Sigmoid colon (tissue), 7 donors: ENCODE data around the gene UCN2. TPM values are rescaled to one million over a fixed set of nuclear protein-coding genes. Genes with fewer than 3 reads are reported as not detected.

Source experiments
- DNase-seq: peaks from one replicate; pipeline ENCODE4 v3.0.0-alpha.2; 2019
- H3K27ac ChIP-seq, 4 donors: fragments of 200-600 bp; sonication (generic); one replicate each; pipeline ENCODE4 v1.5.1; 2016 to 2019; ENCODE audit warnings: mild to moderate bottlenecking in 1 of 4
- H3K27me3 ChIP-seq, 3 donors: fragments of 200-600 bp; sonication (generic); one replicate each; pipeline ENCODE4 v1.5.1; 2019; ENCODE audit warnings: mild to moderate bottlenecking in 1 of 3
- H3K36me3 ChIP-seq, 4 donors: fragments of 200-600 bp; sonication (generic); one replicate each; pipeline ENCODE4 v1.5.1; 2016 to 2019
- H3K4me1 ChIP-seq, 4 donors: fragments of 200-600 bp; sonication (generic); one replicate each; pipeline ENCODE4 v1.5.1; 2017 to 2019
- H3K4me3 ChIP-seq, 4 donors: fragments of 200-600 bp; sonication (generic); one replicate each; pipeline ENCODE4 v1.5.1; 2017 to 2019; ENCODE audit warnings: mild to moderate bottlenecking in 2 of 4, moderate library complexity in 1 of 4
- H3K9me3 ChIP-seq, 4 donors: fragments of 200-600 bp in 3 of 4; sonication (generic) in 3 of 4; one replicate each; pipeline versions ENCODE4 v1.5.1 to v1.6.1; 2013 to 2019
- EP300 ChIP-seq, 4 donors: sonication (generic); formaldehyde crosslinking; IDR thresholded peaks; one replicate each; pipeline ENCODE4 v1.6.1; 2017; ENCODE audit warnings: antibody characterized with exemption in 4 of 4
- POLR2A ChIP-seq, 2 donors: fragments of 450-650 bp; IDR thresholded peaks; one replicate each; pipeline ENCODE4 v1.6.1; 2016; ENCODE audit warnings: antibody characterized with exemption in 2 of 2, mild to moderate bottlenecking in 2 of 2, moderate library complexity in 2 of 2
- POLR2AphosphoS5 ChIP-seq, 4 donors: sonication (generic); formaldehyde crosslinking; IDR thresholded peaks; one replicate each; pipeline ENCODE4 v1.6.1; 2017; ENCODE audit warnings: antibody characterized with exemption in 4 of 4
- WGBS, 2 donors: extraction: QIAGEN DNeasy Blood & Tissue Kit; methylation state at CpG; one replicate each; pipeline ENCODE4 v1.1.7; 2013; 5-methylcytosine and 5-hydroxymethylcytosine counted together
- intact Hi-C: fragments of 100-400 bp; cut with DNase I; formaldehyde crosslinking; loops from one replicate; pipeline ENCODE4 v1.15.1; 2023
- polyA plus RNA-seq, 3 donors: library from polyadenylated mRNA; stranded (reverse); fragments of 200-250 nt; gene quantifications; one replicate each; pipeline ENCODE4 v1.2.3, GENCODE V29; 2013
- total RNA-seq, 4 donors: library from RNA; depleted of rRNA; stranded (reverse); fragments of >200 nt; gene quantifications; one replicate each; pipeline ENCODE4 v1.1.0, GENCODE V29; 2016
- TF ChIP-seq, protein P1 (sequence below), 4 experiments: fragments of 450-650 bp in 3 of 4; fragments of 200-600 bp in 1 of 4; IDR thresholded peaks; one replicate each; pipeline ENCODE4 v1.5.1; 2016 to 2019; ENCODE audit warnings: antibody characterized with exemption in 4 of 4, mild to moderate bottlenecking in 3 of 4, moderate library complexity in 2 of 4
- donor health status: healthy with polysubstance abuse.
- donor health status: Bipolar disorder and iron deficiency.
- donor health status: healthy.

Gene UCN2
- total and polyA plus RNA-seq, 7 donors, result 0.10 TPM; not detected in 6

DNA sequence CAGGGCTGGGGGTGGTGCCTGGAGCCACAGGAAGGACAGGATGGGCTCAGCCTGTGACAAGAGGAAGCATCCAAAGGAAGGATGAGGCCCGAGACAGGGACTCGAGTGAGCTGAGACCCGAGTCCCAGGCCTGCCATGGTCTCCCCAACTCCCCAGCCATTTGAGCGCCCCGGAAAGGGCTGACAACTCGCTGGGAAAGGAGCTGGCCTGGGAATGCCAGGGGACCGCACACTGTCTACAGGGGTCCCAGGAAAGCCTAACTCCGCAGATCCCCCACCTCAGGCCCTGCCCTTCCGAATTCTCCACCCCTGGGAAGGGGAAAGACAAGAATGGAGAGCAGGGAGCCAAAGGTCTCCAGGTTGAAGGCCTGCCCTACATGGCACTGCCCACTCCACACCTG is 38.6 kb downstream of the UCN2 start:
- WGBS, 2 donors, result 91 to 95% methylated on average over 9 of the region's 9 CpGs
- TF ChIP-seq, protein P1, sequence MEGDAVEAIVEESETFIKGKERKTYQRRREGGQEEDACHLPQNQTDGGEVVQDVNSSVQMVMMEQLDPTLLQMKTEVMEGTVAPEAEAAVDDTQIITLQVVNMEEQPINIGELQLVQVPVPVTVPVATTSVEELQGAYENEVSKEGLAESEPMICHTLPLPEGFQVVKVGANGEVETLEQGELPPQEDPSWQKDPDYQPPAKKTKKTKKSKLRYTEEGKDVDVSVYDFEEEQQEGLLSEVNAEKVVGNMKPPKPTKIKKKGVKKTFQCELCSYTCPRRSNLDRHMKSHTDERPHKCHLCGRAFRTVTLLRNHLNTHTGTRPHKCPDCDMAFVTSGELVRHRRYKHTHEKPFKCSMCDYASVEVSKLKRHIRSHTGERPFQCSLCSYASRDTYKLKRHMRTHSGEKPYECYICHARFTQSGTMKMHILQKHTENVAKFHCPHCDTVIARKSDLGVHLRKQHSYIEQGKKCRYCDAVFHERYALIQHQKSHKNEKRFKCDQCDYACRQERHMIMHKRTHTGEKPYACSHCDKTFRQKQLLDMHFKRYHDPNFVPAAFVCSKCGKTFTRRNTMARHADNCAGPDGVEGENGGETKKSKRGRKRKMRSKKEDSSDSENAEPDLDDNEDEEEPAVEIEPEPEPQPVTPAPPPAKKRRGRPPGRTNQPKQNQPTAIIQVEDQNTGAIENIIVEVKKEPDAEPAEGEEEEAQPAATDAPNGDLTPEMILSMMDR (IDR thresholded peaks at IDR 0.05), result no peak
- no peak for TF ChIP-seq EP300 (IDR thresholded peaks at IDR 0.05)
- H3K9me3 ChIP-seq, result no peaks in the 10 kb centered on the region
- intact Hi-C loops, result no loop called here
- H3K4me3 ChIP-seq, result no peak overlapping the region
- H3K27me3 ChIP-seq, result no peaks in the 10 kb centered on the region
- no peak for DNase-seq
- H3K27ac ChIP-seq, result no peak overlapping the region
- no peaks in the 10 kb centered on the region for H3K36me3 ChIP-seq
- no peaks in the 10 kb centered on the region for H3K4me1 ChIP-seq

DNA sequence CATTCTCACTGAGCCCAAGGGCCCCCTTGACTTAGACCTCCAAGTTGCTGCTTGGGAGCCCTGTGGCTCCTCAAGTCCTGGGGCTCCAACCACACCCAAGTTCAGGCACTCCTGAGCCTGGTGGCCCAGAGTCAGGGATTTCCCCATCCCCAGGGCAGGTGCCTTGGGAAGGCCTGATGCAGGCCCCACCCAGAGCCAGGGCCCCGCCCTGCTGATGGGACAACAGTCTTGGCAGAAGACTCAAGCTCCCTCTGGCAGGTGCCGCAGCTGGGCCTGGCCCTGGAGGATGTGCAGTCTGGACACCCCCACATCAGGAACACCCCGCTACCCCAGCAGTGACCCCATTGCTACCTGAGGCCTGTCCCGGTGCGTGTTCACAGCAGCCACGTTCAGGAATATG is 41.9 kb downstream of the UCN2 start:
- Histone ChIP-seq H3K4me3 (no peak overlapping the region), H3K36me3 (no peaks in the 10 kb centered on the region), H3K9me3 (no peaks in the 10 kb centered on the region), H3K4me1 (no peaks in the 10 kb centered on the region), H3K27ac (no peak overlapping the region), H3K27me3 (no peaks in the 10 kb centered on the region)
- TF ChIP-seq POLR2A (IDR thresholded peaks at IDR 0.05) (no peak), POLR2AphosphoS5 (IDR thresholded peaks at IDR 0.05) (no peak), EP300 (IDR thresholded peaks at IDR 0.05) (no peak)
- TF ChIP-seq, protein P1 (IDR thresholded peaks at IDR 0.05), result no peak
- DNase-seq, result no peak
- WGBS, 2 donors, result 68 to 80% methylated on average over 6 of the region's 6 CpGs
- intact Hi-C loops, result no loop called here

DNA sequence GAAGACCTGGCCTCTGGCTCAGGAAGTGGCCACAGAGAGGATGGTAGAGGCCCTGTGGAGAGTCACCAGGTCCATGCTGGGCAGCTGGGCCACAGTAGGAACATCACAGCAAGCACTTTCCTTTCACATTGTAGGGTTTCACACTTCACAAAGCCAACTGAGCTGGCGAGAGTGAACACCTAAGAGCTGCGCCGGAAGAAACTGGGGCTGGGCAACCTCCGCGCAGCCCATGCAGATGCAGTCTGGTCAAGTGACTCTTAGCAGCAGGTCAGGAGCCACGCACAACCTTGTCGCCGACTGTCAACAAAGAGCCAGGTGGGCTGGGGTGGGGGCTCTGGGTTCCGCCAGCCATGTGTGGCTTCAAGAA is 44.3 kb downstream of the UCN2 start:
- no peaks in the 10 kb centered on the region for H3K27me3 ChIP-seq
- no peak for TF ChIP-seq POLR2AphosphoS5 (IDR thresholded peaks at IDR 0.05)
- TF ChIP-seq EP300 (IDR thresholded peaks at IDR 0.05), result no peak
- TF ChIP-seq, protein P1 (IDR thresholded peaks at IDR 0.05), result no peak
- TF ChIP-seq POLR2A (IDR thresholded peaks at IDR 0.05), result no peak
- intact Hi-C loops, result no loop called here
- H3K4me1 ChIP-seq, result no peaks in the 10 kb centered on the region
- DNase-seq, result no peak
- WGBS, 2 donors, result 94 to 96% methylated on average over 9 of the region's 9 CpGs
- no peaks in the 10 kb centered on the region for H3K9me3 ChIP-seq
- no peaks in the 10 kb centered on the region for H3K36me3 ChIP-seq
- no peak overlapping the region for H3K4me3 ChIP-seq
- no peak overlapping the region for H3K27ac ChIP-seq

DNA sequence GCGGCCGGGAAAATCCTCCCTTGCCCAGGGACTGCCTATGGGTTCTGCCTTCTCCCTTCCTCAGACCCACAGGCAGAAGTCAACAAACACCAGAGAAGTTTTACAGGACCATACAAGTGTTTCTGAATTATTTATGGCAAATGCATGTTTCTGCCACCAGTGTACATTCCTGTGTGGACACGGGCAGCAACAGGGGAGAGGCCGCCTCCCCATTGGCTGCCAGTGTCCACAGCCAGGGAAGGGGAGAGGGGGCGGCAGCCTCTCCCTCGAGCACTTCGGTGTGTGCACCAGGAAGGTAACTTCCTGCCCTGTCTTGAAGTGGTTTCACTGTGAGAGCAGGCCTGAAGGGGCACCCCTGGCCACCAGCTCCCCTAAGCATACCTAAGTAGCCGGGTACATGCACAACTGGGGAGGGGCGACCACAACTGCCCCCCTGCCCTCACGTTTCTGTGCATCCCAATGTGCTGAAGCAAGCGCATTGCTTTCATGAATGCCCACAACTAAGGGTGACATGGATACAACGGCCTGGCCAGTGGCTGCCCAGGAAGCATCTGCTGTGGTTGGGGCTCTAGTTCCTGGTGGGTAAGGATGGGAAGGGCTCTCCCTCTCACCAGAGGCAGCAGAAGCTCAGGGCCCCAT is 44.8 kb downstream of the UCN2 start:
- no peak for TF ChIP-seq POLR2AphosphoS5 (IDR thresholded peaks at IDR 0.05)
- no peak for TF ChIP-seq POLR2A (IDR thresholded peaks at IDR 0.05)
- no peak for TF ChIP-seq EP300 (IDR thresholded peaks at IDR 0.05)
- TF ChIP-seq, protein P1 (IDR thresholded peaks at IDR 0.05), result no peak
- no peaks in the 10 kb centered on the region for H3K4me1 ChIP-seq
- no peaks in the 10 kb centered on the region for H3K27me3 ChIP-seq
- H3K4me3 ChIP-seq, result no peak overlapping the region
- H3K36me3 ChIP-seq, result no peaks in the 10 kb centered on the region
- intact Hi-C loops, result no loop called here
- no peak for DNase-seq
- H3K27ac ChIP-seq, result no peak overlapping the region
- no peaks in the 10 kb centered on the region for H3K9me3 ChIP-seq
- 68 to 84% methylated on average over 12 of the region's 12 CpGs for WGBS, 2 donors

DNA sequence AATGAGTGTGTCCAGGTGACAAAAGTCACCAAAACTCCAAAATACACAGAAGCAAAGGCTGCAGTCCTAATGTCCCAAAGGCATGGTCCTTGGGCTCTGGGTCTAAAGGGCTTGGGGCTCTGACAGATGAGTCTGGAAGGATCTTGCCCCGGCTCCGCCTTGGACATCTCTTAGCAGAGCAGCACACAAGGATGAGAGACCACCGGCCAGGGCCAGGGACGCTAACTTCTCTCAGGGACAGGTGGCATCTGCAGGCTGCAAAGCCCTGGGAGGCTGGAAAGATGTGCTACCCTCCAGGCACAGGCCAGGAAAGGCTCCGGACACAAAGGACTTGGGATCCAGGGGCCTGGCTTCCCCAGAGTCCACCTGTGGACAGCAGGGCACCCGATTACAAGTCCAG is 45.5 kb downstream of the UCN2 start:
- Histone ChIP-seq H3K27ac (no peak overlapping the region), H3K4me3 (no peak overlapping the region), H3K27me3 (no peaks in the 10 kb centered on the region), H3K36me3 (no peaks in the 10 kb centered on the region), H3K4me1 (no peaks in the 10 kb centered on the region), H3K9me3 (no peaks in the 10 kb centered on the region)
- no peak for DNase-seq
- no peak for TF ChIP-seq EP300 (IDR thresholded peaks at IDR 0.05)
- no peak for TF ChIP-seq POLR2A (IDR thresholded peaks at IDR 0.05)
- TF ChIP-seq POLR2AphosphoS5 (IDR thresholded peaks at IDR 0.05), result no peak
- TF ChIP-seq, protein P1 (IDR thresholded peaks at IDR 0.05), result no peak
- WGBS, 2 donors, result 91 to 94% methylated on average over 6 of the region's 6 CpGs
- intact Hi-C loops, result no loop called here
